Prostate gland (tissue), 2 donors: Measurements from ENCODE around the gene USP11.

ENCODE experiments used
- CTCF ChIP-seq, 4 experiments: fragments of 200-600 bp in 2 of 4; fragments of 450-650 bp in 2 of 4; sonication (generic) in 2 of 4; IDR thresholded peaks; 1 replicate in 3 of 4; 2 replicates in 1 of 4; pipeline ENCODE4 v1.5.1; 2016 to 2019; ENCODE audit warnings: antibody characterized with exemption in 4 of 4, mild to moderate bottlenecking in 2 of 4, moderate library complexity in 2 of 4
- POLR2A ChIP-seq: fragments of 450-650 bp; IDR thresholded peaks from one replicate; pipeline ENCODE4 v1.6.1; 2016; ENCODE audit warnings: antibody characterized with exemption, mild to moderate bottlenecking
- POLR2AphosphoS5 ChIP-seq: sonication (generic); formaldehyde crosslinking; IDR thresholded peaks from one replicate; pipeline ENCODE4 v1.6.1; 2017; ENCODE audit warnings: antibody characterized with exemption

GRCh38 chrX:47199286-47199685, 33.5 kb upstream of the USP11 start:
- TF ChIP-seq CTCF (IDR thresholded peaks at IDR 0.05) (no peak), POLR2AphosphoS5 (no peak), POLR2A (no peak)
